K562 (cell line): Measurements from ENCODE around the gene CHST13. TPM values are rescaled to one million over a fixed set of nuclear protein-coding genes. Genes with fewer than 3 reads are reported as not detected.

Experiments used
- ATAC-seq: fragments of 200-7000 bp; cut with Tn5 transposase; 3 replicates; pipeline ENCODE4 v1.9.1; 2020; ENCODE audit warnings: moderate library complexity
- BruUV-seq: library from RNA; stranded (reverse); fragments of 400-500 nt; replicated peaks from 2 replicates; lab custom pipeline; 2021; lab: Mats Ljungman, UMichigan
- CTCF ChIA-PET: fragments of 300-600 bp; formaldehyde crosslinking; extraction: SDS; loops from one replicate; lab custom pipeline; 2021; ENCODE audit warnings: low intra/inter-chr PET ratio; lab: Yijun Ruan, JAX
- POLR2A ChIA-PET: fragments of 300-600, 350-650 bp; sonication (Branson Sonifier 250); formaldehyde crosslinking; extraction: SDS; loops from one replicate; lab custom pipeline; 2021; ENCODE audit warnings: antibody characterized with exemption, inconsistent platforms; lab: Yijun Ruan, JAX
- DNase-seq, 4 experiments: peaks; one replicate each; pipeline versions ENCODE4 v3.0.0 to v3.0.0-alpha.2; 2011 to 2018; ENCODE audit warnings: low spot score in 3 of 4, mixed read lengths in 3 of 4; ENCODE audit errors: extremely low read depth in 1 of 4
- FAIRE-seq: peaks from 2 replicates; lab custom pipeline; 2011; peaks lifted over from hg19 to GRCh38; lab: Jason Lieb, UNC
- H2AFZ ChIP-seq: 2 replicates; pipeline ENCODE4 v1.6.0; 2011; ENCODE audit warnings: low read depth, low read length, control low read depth, inconsistent platforms
- H3K27ac ChIP-seq: fragments of 200-600 bp; 3 replicates; pipeline ENCODE4 v1.8.0; 2011; ENCODE audit warnings: low read depth, mild to moderate bottlenecking, control low read depth, inconsistent platforms, low read length, moderate library complexity, mixed read lengths; ENCODE audit errors: extremely low read depth
- H3K27me3 ChIP-seq, 2 experiments: fragments of 300-600 bp in 1 of 2; 2 replicates in 1 of 2; 3 replicates in 1 of 2; pipeline versions ENCODE4 v1.6.0 to v1.8.0; 2011; ENCODE audit warnings: inconsistent platforms in 2 of 2, low read length in 2 of 2, mild to moderate bottlenecking in 1 of 2, mixed read lengths in 1 of 2, moderate library complexity in 1 of 2; ENCODE audit not compliant: control insufficient read depth in 2 of 2, insufficient read depth in 2 of 2
- H3K36me3 ChIP-seq: fragments of 300-600 bp; 3 replicates; pipeline ENCODE4 v1.8.0; 2011; ENCODE audit warnings: mild to moderate bottlenecking, low read length, inconsistent platforms; ENCODE audit not compliant: control insufficient read depth, insufficient read depth
- H3K4me1 ChIP-seq, 2 experiments: fragments of 200-600 bp in 1 of 2; replicated peaks in 1 of 2; 2 replicates in 1 of 2; 3 replicates in 1 of 2; pipeline versions ENCODE4 v1.5.1 to v1.8.0; 2011; ENCODE audit warnings: inconsistent platforms in 2 of 2, low read length in 2 of 2, mild to moderate bottlenecking in 1 of 2, mixed read lengths in 1 of 2, moderate library complexity in 1 of 2; ENCODE audit not compliant: control insufficient read depth in 2 of 2, insufficient read depth in 2 of 2
- H3K4me2 ChIP-seq: 2 replicates; pipeline ENCODE4 v1.6.1; 2011; ENCODE audit warnings: low read length, control low read depth, inconsistent platforms, mixed read lengths; ENCODE audit not compliant: insufficient read depth
- H3K4me3 ChIP-seq: fragments of 200-600 bp; sonication (generic), shearing (Covaris generic); 2 replicates; pipeline ENCODE4 v1.5.1; 2016; ENCODE audit warnings: control low read depth, inconsistent platforms
- H3K79me2 ChIP-seq: fragments of 200-600 bp; 3 replicates; pipeline ENCODE4 v1.8.0; 2011; ENCODE audit warnings: low read length, inconsistent platforms; ENCODE audit not compliant: control insufficient read depth, insufficient read depth
- H3K9ac ChIP-seq, 2 experiments: 2 replicates each; pipeline versions ENCODE4 v1.6.0 to v1.6.1; 2011; ENCODE audit warnings: low read depth in 2 of 2, low read length in 2 of 2, control low read depth in 1 of 2, inconsistent platforms in 1 of 2, mild to moderate bottlenecking in 1 of 2, mixed read lengths in 1 of 2; ENCODE audit not compliant: insufficient read depth in 1 of 2
- H3K9me1 ChIP-seq: one replicate; pipeline ENCODE4 v1.6.0; 2011; ENCODE audit warnings: inconsistent platforms, mild to moderate bottlenecking, low read length, moderate library complexity; ENCODE audit not compliant: control insufficient read depth, insufficient read depth
- H3K9me3 ChIP-seq: replicated peaks from 2 replicates; pipeline ENCODE4 v1.5.1; 2011; ENCODE audit warnings: low read depth, low read length, inconsistent platforms; ENCODE audit not compliant: control insufficient read depth, insufficient read depth
- H4K20me1 ChIP-seq: replicated peaks from 2 replicates; pipeline ENCODE4 v1.6.1; 2011; ENCODE audit warnings: low read length, inconsistent platforms, mixed read lengths; ENCODE audit not compliant: control insufficient read depth, insufficient read depth
- DIDO1 ChIP-seq: fragments of 450-650 bp; IDR thresholded peaks from 2 replicates; pipeline ENCODE4 v1.6.1; 2016; ENCODE audit warnings: low read depth, missing biosample characterization, missing genetic modification characterization
- E2F5 ChIP-seq: sonication (generic); formaldehyde crosslinking; IDR thresholded peaks from 2 replicates; pipeline ENCODE4 v1.8.0; 2022; ENCODE audit warnings: mild to moderate bottlenecking, missing genetic modification reagents
- NCOA6 ChIP-seq: fragments of 450-650 bp; IDR thresholded peaks from 2 replicates; pipeline ENCODE4 v1.6.1; 2017; ENCODE audit warnings: mild to moderate bottlenecking
- SP1 ChIP-seq: sonication (generic); formaldehyde crosslinking; IDR thresholded peaks from 2 replicates; pipeline ENCODE4 v1.8.1; 2022; ENCODE audit warnings: mild to moderate bottlenecking, missing genetic modification reagents
- TAF15 ChIP-seq: fragments of 200-400 bp; formaldehyde crosslinking; IDR thresholded peaks from 2 replicates; pipeline ENCODE4 v1.6.1; 2017; ENCODE audit warnings: mild to moderate bottlenecking, low read depth, low read length, moderate library complexity
- TFAP4 ChIP-seq: sonication (generic); formaldehyde crosslinking; IDR thresholded peaks from 2 replicates; pipeline ENCODE4 v1.8.0; 2022; ENCODE audit warnings: missing genetic modification reagents, mild to moderate bottlenecking, moderate library complexity, borderline replicate concordance
- TOE1 ChIP-seq, 2 experiments: fragments of 450-650 bp in 1 of 2; sonication (generic) in 1 of 2; formaldehyde crosslinking in 1 of 2; IDR thresholded peaks; 2 replicates each; pipeline versions ENCODE4 v1.7.1 to v1.8.0; 2016 to 2022; ENCODE audit warnings: borderline replicate concordance in 2 of 2, mild to moderate bottlenecking in 2 of 2, antibody characterized with exemption in 1 of 2, inconsistent platforms in 1 of 2, low read depth in 1 of 2, missing genetic modification reagents in 1 of 2, moderate library complexity in 1 of 2
- U2AF2 ChIP-seq: fragments of 200-400 bp; formaldehyde crosslinking; optimal IDR thresholded peaks from 2 replicates; pipeline ENCODE3; 2017; ENCODE audit warnings: low read depth, mild to moderate bottlenecking, low read length
- ZBTB11 ChIP-seq, 3 experiments: fragments of 200-800 bp in 1 of 3; fragments of 250-450 bp in 1 of 3; fragments of 450-650 bp in 1 of 3; sonication (Bioruptor Pico) in 1 of 3; sonication (Bioruptor generic) in 1 of 3; formaldehyde crosslinking in 1 of 3; IDR thresholded peaks; 2 replicates each; pipeline versions ENCODE4 v1.6.1 to v1.8.0; 2016 to 2022; ENCODE audit warnings: mild to moderate bottlenecking in 2 of 3, missing genetic modification characterization in 2 of 3, missing compliant biosample characterization in 1 of 3, moderate library complexity in 1 of 3
- ZBTB17 ChIP-seq: fragments of 450-650 bp; formaldehyde crosslinking; IDR thresholded peaks from 2 replicates; pipeline ENCODE4 v1.4.0; 2020; ENCODE audit warnings: mild to moderate bottlenecking
- ZFX ChIP-seq: sonication (generic); formaldehyde crosslinking; IDR thresholded peaks from 2 replicates; pipeline ENCODE4 v1.8.0; 2022; ENCODE audit warnings: mild to moderate bottlenecking, missing genetic modification reagents, moderate library complexity
- ZNF282 ChIP-seq: sonication (generic); formaldehyde crosslinking; IDR thresholded peaks from 2 replicates; pipeline ENCODE4 v1.8.1; 2023; ENCODE audit warnings: missing genetic modification reagents
- ZSCAN29 ChIP-seq: fragments of 450-650 bp; IDR thresholded peaks from 2 replicates; pipeline ENCODE4 v1.6.1; 2017
- WGBS: fragments of 100-300 bp; shearing (Covaris generic); methylation state at CpG from one replicate; pipeline ENCODE4 v1.1.6; 2016; ENCODE audit warnings: low coverage, mixed read lengths; ENCODE audit not compliant: insufficient coverage; ENCODE audit errors: missing lambda C conversion rate; 5-methylcytosine and 5-hydroxymethylcytosine counted together
- in situ Hi-C: fragments of 300-500 bp; cut with MboI; formaldehyde crosslinking; loops from 4 replicates; pipeline ENCODE4 v1.15.0; 2018; ENCODE audit warnings: inconsistent platforms, mixed read lengths
- intact Hi-C: fragments of 100-400 bp; cut with micrococcal nuclease; formaldehyde crosslinking; loops from 2 replicates; pipeline ENCODE4 v1.14.2; 2022
- polyA plus RNA-seq, 8 experiments: library from polyadenylated mRNA; depleted of rRNA in 4 of 8; stranded (reverse) in 5 of 8; unstranded in 3 of 8; fragments of >200 nt; fragmentation: Nextera tagmentation in 2 of 8; fragmentation: Illumina TruSeq in 1 of 8; extraction: Ambion mirVana in 2 of 8; extraction: Trizol in 1 of 8; gene quantifications; 2 replicates each; pipeline versions ENCODE4 v1.2.1 to v1.2.3, GENCODE V29; 2011 to 2014; ENCODE audit warnings: inconsistent platforms in 1 of 8, missing spikeins in 1 of 8
- total RNA-seq, 7 experiments: library from RNA; depleted of rRNA in 6 of 7; stranded (reverse); fragments of >200 nt in 6 of 7; fragmentation: Illumina TruSeq in 2 of 7; extraction: Trizol in 2 of 7; gene quantifications; 2 replicates each; pipeline versions ENCODE4 v1.2.1 to v1.2.3, GENCODE V29; 2011 to 2021; ENCODE audit warnings: low replicate concordance in 1 of 7
- TF ChIP-seq, protein P1 (sequence below): sonication (generic); formaldehyde crosslinking; IDR thresholded peaks from 2 replicates; pipeline ENCODE4 v1.9.0; 2022; ENCODE audit warnings: mild to moderate bottlenecking, missing genetic modification reagents
- TF ChIP-seq, protein P2 (sequence below): conservative IDR thresholded peaks from 2 replicates; pipeline ENCODE4 v1.6.1; 2011; ENCODE audit warnings: low read depth, mild to moderate bottlenecking, low read length; ENCODE audit not compliant: control insufficient read depth

CHST13 gene
- total and polyA plus RNA-seq, 9 of the 15 experiments (the other 6 are each of a cell fraction or from before 2014, with no cell fraction given): not detected

DNA sequence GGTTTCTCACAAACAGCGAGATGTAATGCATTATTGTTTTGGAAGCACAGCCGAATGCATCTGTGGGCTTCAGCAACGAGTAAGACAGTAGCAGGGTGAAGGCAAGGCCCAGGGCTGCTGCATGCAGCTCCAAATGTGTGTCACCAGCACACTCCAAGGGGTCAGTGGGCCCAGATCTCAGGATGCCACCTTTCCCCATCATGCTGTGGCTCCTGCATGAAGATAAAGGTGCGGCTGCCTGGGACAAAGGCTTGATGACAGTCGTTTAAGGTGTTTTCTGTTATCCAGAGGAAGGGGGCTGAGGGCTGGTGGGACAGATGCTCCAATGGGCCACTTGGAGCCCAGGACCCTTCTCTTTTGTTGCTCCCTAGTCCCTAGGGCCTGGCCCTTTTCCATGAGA, 21.6 kb downstream of the CHST13 start:
- no peaks in the 10 kb centered on the region for H3K36me3 ChIP-seq
- CTCF ChIA-PET: no interaction called here
- no peak overlapping the region for H3K4me3 ChIP-seq
- no peaks in the 10 kb centered on the region for H3K9me3 ChIP-seq
- H3K79me2 ChIP-seq: no peaks in the 10 kb centered on the region
- DNase-seq (no peak), FAIRE-seq (no peak), ATAC-seq (no peak)
- H4K20me1 ChIP-seq: no peaks in the 10 kb centered on the region
- WGBS: 3% methylated on average over 4 of the region's 5 CpGs
- no TSS peak for BruUV-seq
- H3K9ac ChIP-seq: no peak overlapping the region
- H3K9me1 ChIP-seq: no peaks in the 10 kb centered on the region
- H3K4me1 ChIP-seq: peaks cover 7 to 11% of the 10 kb centered on the region in 2 experiments
- H3K27ac ChIP-seq: no peak overlapping the region
- no peak overlapping the region for H3K4me2 ChIP-seq
- H2AFZ ChIP-seq: no peak overlapping the region
- POLR2A ChIA-PET: no interaction called here
- in situ Hi-C loops: no loop called here
- intact Hi-C loops: no loop called here
- H3K27me3 ChIP-seq: peaks cover 0 to 28% of the 10 kb centered on the region in 2 experiments; a peak in 3 of 5 replicates
- TF ChIP-seq U2AF2: no peak
- no peak for TF ChIP-seq ZBTB17
- TF ChIP-seq E2F5 (CRISPR knock-in tag): no peak
- no peak for TF ChIP-seq ZBTB11 (CRISPR knock-in tag; IDR thresholded peaks at IDR 0.05)
- TF ChIP-seq ZFX (CRISPR knock-in tag): no peak
- TF ChIP-seq TFAP4 (CRISPR knock-in tag): no peak
- no peak for TF ChIP-seq DIDO1 (tag)
- no peak for TF ChIP-seq TAF15
- TF ChIP-seq, protein P1, sequence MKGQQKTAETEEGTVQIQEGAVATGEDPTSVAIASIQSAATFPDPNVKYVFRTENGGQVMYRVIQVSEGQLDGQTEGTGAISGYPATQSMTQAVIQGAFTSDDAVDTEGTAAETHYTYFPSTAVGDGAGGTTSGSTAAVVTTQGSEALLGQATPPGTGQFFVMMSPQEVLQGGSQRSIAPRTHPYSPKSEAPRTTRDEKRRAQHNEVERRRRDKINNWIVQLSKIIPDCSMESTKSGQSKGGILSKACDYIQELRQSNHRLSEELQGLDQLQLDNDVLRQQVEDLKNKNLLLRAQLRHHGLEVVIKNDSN (CRISPR knock-in tag): no peak
- TF ChIP-seq SP1 (CRISPR knock-in tag): no peak
- no peak for TF ChIP-seq ZSCAN29
- no peak for TF ChIP-seq ZNF282 (CRISPR knock-in tag)
- TF ChIP-seq NCOA6: no peak
- TF ChIP-seq, protein P2, sequence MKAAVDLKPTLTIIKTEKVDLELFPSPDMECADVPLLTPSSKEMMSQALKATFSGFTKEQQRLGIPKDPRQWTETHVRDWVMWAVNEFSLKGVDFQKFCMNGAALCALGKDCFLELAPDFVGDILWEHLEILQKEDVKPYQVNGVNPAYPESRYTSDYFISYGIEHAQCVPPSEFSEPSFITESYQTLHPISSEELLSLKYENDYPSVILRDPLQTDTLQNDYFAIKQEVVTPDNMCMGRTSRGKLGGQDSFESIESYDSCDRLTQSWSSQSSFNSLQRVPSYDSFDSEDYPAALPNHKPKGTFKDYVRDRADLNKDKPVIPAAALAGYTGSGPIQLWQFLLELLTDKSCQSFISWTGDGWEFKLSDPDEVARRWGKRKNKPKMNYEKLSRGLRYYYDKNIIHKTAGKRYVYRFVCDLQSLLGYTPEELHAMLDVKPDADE: no peak
- no peak for TF ChIP-seq TOE1 (IDR thresholded peaks at IDR 0.05; ENCODE audit: borderline replicate concordance)
- no peak for TF ChIP-seq TOE1 (CRISPR knock-in tag; IDR thresholded peaks at IDR 0.05; ENCODE audit: borderline replicate concordance, low read depth)
